GM19397 (cell line): ENCODE data around the gene NF1.
"Not testable (repeated sequence)": the region's sequence is repeated elsewhere in the genome, so short reads cannot be mapped to it uniquely, and the experiment has no call there.

Experiments
- ATAC-seq: cut with Tn5 transposase; IDR thresholded peaks from one replicate; pipeline ENCODE4 v1.9.1; 2021; ENCODE audit warnings: mild to moderate bottlenecking, moderate library complexity; ENCODE audit not compliant: unreplicated experiment

NF1 gene

DNA sequence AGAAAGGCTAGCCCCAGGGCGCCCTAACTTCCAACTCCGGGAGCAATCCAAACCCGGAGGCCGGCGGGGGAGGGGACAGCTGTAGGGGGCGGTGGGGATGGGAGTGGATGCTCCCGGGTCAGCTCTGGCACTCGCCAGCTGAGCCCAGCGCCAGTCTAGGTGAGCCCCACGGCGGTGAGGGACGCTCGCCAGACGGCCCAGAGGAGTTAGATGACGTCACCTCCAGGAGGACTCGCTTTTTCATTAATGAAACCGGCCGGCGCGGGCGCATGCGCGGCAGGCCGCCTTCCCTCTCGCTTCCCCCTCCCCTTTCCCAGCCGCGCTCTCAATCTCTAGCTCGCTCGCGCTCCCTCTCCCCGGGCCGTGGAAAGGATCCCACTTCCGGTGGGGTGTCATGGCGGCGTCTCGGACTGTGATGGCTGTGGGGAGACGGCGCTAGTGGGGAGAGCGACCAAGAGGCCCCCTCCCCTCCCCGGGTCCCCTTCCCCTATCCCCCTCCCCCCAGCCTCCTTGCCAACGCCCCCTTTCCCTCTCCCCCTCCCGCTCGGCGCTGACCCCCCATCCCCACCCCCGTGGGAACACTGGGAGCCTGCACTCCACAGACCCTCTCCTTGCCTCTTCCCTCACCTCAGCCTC, at the start of gene NF1:
NF1 (plus strand) TSS at position 378 of the 636 bp plus-strand sequence. CDS start 333 bp downstream, outside the sequence.
- ATAC-seq, result peak; percentile 89

- not testable (repeated sequence) for ATAC-seq
These were observed 47.8 kb upstream of the NF1 start for GRCh38 chr17:31046856-31047425.

GRCh38 chr17:31048142-31048541, 46.6 kb upstream of the NF1 start:
- ATAC-seq, result no peak

- no peak for ATAC-seq
These were observed 46.0 kb upstream of the NF1 start for GRCh38 chr17:31048780-31049179.

GRCh38 chr17:31050948-31051347, 43.8 kb upstream of the NF1 start:
- no peak for ATAC-seq

DNA sequence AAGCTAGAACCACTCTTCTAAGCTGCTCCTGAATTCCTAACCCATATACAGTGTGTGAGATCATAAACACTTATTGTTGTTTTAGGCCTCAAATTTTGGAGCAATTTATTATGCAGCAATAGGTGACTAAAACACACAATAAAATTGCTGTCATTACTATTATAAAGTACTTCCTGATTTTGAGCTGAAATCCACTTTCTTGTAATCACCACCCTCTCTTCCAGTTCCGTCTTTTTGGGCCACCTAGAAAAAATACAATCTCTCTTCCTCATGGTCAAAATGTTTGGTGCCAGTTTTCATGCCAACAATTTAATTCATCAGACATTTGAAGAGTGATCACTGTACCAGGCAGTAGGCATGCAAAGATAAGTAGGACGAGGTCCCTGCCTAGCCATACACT, 43.3 kb upstream of the NF1 start:
- ATAC-seq, result no peak

GRCh38 chr17:31052187-31052889, 42.4 kb upstream of the NF1 start:
- no peak for ATAC-seq

DNA sequence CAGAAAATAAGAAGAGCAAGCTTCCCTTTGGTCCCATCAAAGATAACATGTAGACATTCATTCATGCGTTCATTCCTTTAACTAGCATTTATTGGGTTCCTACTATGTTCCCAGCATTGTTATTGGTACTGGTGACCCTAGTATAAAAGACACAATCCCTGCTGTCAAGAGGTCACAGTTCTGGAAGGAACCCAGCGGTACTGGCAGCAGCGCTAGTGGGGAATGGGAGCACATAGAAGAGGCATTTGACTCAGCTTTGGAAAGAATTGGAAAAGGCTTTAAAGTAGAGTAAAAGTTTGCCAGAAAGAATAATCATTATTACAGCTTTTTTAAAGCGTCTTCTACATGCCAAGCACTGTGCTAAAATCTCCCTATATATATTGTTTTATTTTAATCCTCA, 41.7 kb upstream of the NF1 start:
- ATAC-seq, result no peak

DNA sequence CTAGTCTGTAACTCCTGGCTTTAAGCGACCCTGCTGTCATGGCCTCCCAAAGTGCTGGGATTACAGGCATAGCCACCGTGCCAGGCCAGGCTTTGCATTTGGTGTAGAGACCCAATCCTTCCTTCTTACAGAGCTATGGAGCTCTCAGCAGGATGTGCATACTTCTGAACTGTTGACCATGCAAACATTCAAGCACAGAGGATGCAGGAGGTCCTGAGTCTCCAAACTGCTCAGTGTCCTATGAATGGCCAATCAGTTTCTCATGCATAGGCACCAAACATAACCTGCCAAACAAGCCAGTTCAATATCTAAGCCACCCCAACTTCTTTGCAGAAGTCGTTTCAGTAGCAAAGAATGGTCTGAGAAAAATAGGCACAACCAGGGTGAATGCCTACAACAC, 40.0 kb upstream of the NF1 start:
- ATAC-seq, result no peak

DNA sequence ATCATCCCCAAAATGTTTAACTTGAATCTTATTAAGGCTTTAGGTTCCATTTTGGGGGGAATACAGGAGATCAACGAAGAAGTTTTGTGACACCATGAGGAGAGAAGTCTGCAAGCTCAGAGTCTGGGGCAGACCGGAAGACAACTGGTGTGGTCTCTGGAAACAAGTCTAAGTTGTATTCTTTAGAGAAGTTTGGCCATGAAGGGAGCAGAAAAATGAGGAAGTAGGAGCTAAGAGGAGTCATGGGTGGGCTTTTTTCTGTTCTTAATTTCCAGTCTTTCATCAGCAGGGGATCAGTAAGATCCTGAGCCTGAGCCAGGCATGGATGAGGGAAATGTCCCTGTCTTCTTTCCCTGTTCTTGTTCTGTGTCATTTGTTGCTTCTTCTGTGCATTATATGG, 35.8 kb upstream of the NF1 start:
- ATAC-seq, result no peak

- ATAC-seq, result no peak
These were observed 33.8 kb upstream of the NF1 start for GRCh38 chr17:31060791-31061550.

DNA sequence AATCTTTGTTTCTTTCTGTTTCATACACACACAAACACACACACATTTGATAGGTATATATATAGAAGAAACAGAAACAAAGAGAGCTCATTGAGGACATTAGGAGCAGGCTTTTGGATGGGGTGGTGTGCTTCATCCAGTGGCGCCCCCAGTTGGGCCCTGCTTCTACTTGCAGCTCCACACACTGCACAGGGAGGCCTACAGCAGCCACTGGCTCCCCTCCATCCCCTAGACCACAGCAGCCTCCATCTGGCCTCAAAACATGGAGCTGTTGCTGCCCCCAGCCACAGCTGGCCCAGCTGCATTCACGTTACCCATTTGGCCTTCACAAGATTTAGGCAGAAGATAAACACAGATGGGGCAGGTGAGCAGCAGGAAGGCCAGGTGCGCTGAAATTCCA, 33.1 kb upstream of the NF1 start:
- no peak for ATAC-seq

DNA sequence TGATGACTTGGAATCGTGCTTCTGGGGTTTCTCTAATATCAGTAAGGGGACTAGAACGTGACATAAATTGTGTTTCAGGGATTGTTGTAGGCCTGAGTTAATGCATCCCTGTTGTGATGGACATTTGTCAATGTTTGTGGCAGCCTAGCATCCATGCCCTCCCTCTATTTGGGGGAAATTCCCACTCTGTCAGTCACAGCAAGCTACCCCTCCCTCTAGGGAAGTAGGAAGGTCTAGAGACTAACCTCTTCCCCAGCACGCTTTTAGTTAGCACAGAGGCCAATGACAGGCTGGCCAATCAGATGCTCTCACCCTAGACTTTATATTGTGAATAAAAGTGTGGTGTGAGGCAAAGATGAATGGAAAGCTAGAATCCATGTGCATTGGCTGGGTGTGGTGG, 32.4 kb upstream of the NF1 start:
- ATAC-seq, result no peak

GRCh38 chr17:31064707-31065106, 30.1 kb upstream of the NF1 start:
- no peak for ATAC-seq

DNA sequence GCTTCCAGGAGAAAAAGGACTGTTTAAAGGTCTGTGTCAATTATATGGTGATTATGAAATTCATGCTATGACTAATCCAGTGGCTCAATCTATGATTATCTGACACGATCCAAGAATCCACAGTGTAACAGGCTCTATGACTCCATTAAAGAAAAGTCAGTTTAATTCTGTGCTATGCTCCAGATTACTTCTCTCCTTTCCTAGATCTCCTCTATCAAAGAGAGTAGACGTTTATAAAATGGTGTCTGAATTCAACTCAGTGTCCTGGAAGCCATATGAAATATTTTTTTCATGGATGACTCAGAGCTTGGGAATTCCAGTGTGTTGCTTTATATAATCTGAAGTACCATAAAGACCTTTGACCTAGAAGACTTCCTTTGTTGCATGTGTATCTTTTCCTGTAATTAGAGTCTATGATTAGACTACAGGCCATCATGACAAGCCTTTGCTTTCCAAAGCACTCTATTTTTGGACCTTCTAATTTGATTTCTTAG, 27.0 kb upstream of the NF1 start:
- ATAC-seq, result no peak

DNA sequence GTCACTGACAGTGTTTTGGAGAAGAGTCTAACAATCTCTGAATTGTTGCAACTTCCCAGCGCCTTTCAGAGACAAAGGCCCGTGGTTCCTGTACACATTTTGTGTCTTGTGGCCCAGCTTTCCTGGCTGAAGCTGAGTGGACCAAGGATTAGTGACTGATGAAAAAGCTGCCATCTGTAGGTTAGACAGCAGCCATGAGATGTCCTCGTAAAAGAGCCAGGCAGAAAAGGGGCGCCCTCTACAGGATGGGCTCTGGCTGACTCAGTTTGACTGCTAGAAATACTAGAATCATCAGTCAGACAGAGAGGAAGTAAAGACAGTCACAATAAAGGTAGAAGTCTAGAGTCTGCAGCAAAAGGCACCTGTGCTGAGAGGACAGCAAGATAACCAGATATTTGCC, 26.5 kb upstream of the NF1 start:
- ATAC-seq, result no peak

- ATAC-seq, result no peak
These were observed 22.6 kb upstream of the NF1 start for GRCh38 chr17:31072186-31072585.

GRCh38 chr17:31073411-31073810, 21.4 kb upstream of the NF1 start:
- no peak for ATAC-seq

DNA sequence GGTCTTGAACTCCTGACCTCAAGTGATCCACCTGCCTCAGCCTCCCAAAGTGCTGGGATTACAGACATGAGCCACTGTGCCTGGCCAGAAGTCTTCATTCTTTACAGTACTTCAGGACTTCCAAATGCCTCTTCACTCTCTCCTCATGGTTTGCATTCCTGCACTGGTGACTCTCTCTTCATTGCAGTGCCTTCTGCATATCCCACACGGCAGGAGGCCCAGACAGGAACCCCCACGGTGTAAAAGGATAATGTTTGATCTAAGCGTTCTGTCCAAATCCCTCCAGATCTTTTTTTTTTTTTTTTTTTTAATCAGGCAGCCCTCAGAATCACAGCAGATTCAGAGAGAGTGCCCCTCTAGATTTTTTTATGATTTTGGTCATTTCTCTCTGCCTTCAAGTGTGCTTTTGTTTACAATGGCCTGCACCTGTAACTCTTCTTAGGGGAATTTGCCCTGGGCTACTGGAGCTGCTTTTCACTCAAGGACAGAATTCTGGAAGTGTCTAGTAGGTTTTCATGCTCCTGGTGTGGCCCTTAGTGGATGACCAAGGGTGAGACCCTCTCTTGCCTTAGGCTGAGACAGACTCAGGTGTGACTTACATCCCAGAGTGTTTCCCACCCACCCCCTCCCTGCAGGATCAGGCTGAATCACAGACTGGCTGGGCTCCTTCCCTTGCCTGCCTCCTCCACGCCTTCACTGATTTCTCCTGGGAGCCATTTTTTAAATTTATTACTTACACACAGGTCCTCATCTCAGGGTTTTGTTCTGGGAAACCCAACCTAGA, 19.8 kb upstream of the NF1 start:
- no peak for ATAC-seq

- no peak for ATAC-seq
These were observed 16.5 kb upstream of the NF1 start for GRCh38 chr17:31078290-31078689.

DNA sequence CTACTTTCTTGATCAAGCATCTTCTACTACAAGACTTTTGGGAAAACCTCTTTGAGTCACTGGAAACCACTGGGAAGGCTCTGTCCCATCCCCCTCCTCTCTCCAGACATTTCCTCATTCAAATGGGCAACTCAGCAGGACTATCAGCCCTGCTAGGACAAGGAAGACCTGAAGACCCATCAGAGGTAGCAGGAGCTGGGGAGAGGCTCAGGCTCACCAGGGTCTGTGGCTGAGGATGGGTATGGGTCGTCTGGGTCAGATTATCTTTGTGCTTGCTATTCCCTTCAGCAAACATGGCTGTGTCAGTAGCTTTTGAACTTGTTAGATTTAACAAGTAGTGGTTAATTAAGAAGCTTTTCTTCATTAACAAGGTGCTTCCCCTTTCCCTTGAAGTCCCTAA, 15.0 kb upstream of the NF1 start:
- no peak for ATAC-seq
